OCI-LY3 (cell line): Measurements from ENCODE around the gene C1QTNF1.

Experiments used
- H2AFZ ChIP-seq: fragments of 200-600, 300-600 bp; shearing (Covaris generic); 2 replicates; pipeline ENCODE4 v1.6.0; 2014; ENCODE audit warnings: antibody characterized with exemption, low read depth, low read length
- H3K27ac ChIP-seq: fragments of 200-600, 300-600 bp; sonication (generic); 2 replicates; pipeline ENCODE4 v1.5.1; 2014; ENCODE audit warnings: mild to moderate bottlenecking, low read length, moderate library complexity, mixed read lengths
- H3K27me3 ChIP-seq: fragments of 200-600, 300-600 bp; sonication (generic); 2 replicates; pipeline ENCODE4 v1.6.1; 2014; ENCODE audit warnings: low read depth, low read length, mixed read lengths
- H3K36me3 ChIP-seq: fragments of 200-600, 300-600 bp; sonication (generic); replicated peaks from 2 replicates; pipeline ENCODE3; 2014; ENCODE audit warnings: low read depth, low read length, mixed read lengths
- H3K4me1 ChIP-seq: fragments of 300-600, 200-600 bp; sonication (generic); 2 replicates; pipeline ENCODE4 v1.6.1; 2014; ENCODE audit warnings: low read length, mixed read lengths
- H3K4me2 ChIP-seq: fragments of 200-600, 300-600 bp; sonication (generic); 2 replicates; pipeline ENCODE4 v1.6.1; 2014; ENCODE audit warnings: low read length, mixed read lengths
- H3K4me3 ChIP-seq: fragments of 300-600, 200-600 bp; sonication (generic); 2 replicates; pipeline ENCODE4 v1.5.1; 2014; ENCODE audit warnings: antibody characterized with exemption, mild to moderate bottlenecking, low read length, moderate library complexity
- H3K79me2 ChIP-seq: fragments of 300-600, 200-600 bp; shearing (Covaris generic); 2 replicates; pipeline ENCODE4 v1.6.1; 2014; ENCODE audit warnings: mild to moderate bottlenecking, low read length, mixed read lengths
- H3K9ac ChIP-seq: fragments of 300-600, 200-600 bp; shearing (Covaris generic); 2 replicates; pipeline ENCODE4 v1.6.0; 2014; ENCODE audit warnings: mild to moderate bottlenecking, low read length, moderate library complexity
- H3K9me3 ChIP-seq: fragments of 200-600, 300-600 bp; shearing (Covaris generic); 2 replicates; pipeline ENCODE4 v1.6.1; 2014; ENCODE audit warnings: low read length, mixed read lengths; ENCODE audit not compliant: insufficient read depth
- H4K20me1 ChIP-seq: fragments of 200-600, 300-600 bp; sonication (generic); 2 replicates; pipeline ENCODE4 v1.6.1; 2016; ENCODE audit warnings: low read length, mixed read lengths; ENCODE audit not compliant: insufficient read depth
- CTCF ChIP-seq: fragments of 200-600, 300-600 bp; sonication (generic); IDR thresholded peaks from 2 replicates; pipeline ENCODE4 v1.5.1; 2014; ENCODE audit warnings: antibody characterized with exemption, low read length, low read depth
- EZH2phosphoT487 ChIP-seq: fragments of 200-600 bp; shearing (Covaris generic); IDR thresholded peaks from 2 replicates; pipeline ENCODE4 v1.6.1; 2018; ENCODE audit warnings: antibody characterized with exemption, mixed run types, low read depth

The C1QTNF1 gene

GRCh38 chr17:79078476-79079190 is 54.7 kb downstream of the C1QTNF1 start:
- Histone ChIP-seq H3K36me3 (no peaks in the 10 kb centered on the region), H3K4me1 (0 out of 2 replicates have a peak, but pooled peaks cover 4% of the 10 kb centered on the region), H2AFZ (no peak overlapping the region), H3K4me3 (no peak overlapping the region), H4K20me1 (no peaks in the 10 kb centered on the region), H3K27me3 (no peaks in the 10 kb centered on the region), H3K27ac (no peak overlapping the region), H3K79me2 (no peaks in the 10 kb centered on the region), H3K9ac (no peak overlapping the region), H3K4me2 (no peak overlapping the region), H3K9me3 (no peaks in the 10 kb centered on the region)
- no peak for TF ChIP-seq EZH2phosphoT487

- Histone ChIP-seq H4K20me1 (no peaks in the 10 kb centered on the region), H3K27me3 (no peaks in the 10 kb centered on the region), H2AFZ (no peak overlapping the region), H3K36me3 (no peaks in the 10 kb centered on the region), H3K27ac (no peak overlapping the region), H3K4me2 (no peak overlapping the region), H3K9me3 (no peaks in the 10 kb centered on the region), H3K4me1 (0 out of 2 replicates have a peak, but pooled peaks cover 4% of the 10 kb centered on the region), H3K79me2 (no peaks in the 10 kb centered on the region), H3K4me3 (no peak overlapping the region), H3K9ac (no peak overlapping the region)
- TF ChIP-seq CTCF (no peak), EZH2phosphoT487 (no peak)
These were observed 55.6 kb downstream of the C1QTNF1 start for GRCh38 chr17:79079421-79080200.

GRCh38 chr17:79080349-79080748 is 56.4 kb downstream of the C1QTNF1 start:
- TF ChIP-seq CTCF, result no peak
- no peak for TF ChIP-seq EZH2phosphoT487
- Histone ChIP-seq H3K4me3 (no peak overlapping the region), H3K9me3 (no peaks in the 10 kb centered on the region), H3K4me2 (no peak overlapping the region), H3K4me1 (0 out of 2 replicates have a peak, but pooled peaks cover 3% of the 10 kb centered on the region), H3K9ac (no peak overlapping the region), H2AFZ (no peak overlapping the region), H3K27me3 (no peaks in the 10 kb centered on the region), H4K20me1 (no peaks in the 10 kb centered on the region), H3K27ac (no peak overlapping the region), H3K36me3 (no peaks in the 10 kb centered on the region), H3K79me2 (no peaks in the 10 kb centered on the region)

GRCh38 chr17:79080761-79081290 is 56.9 kb downstream of the C1QTNF1 start:
- no peaks in the 10 kb centered on the region for H3K27me3 ChIP-seq

More at GRCh38 chr17:79080761-79081290, 56.9 kb downstream of the C1QTNF1 start:
- no peaks in the 10 kb centered on the region for H3K36me3 ChIP-seq
- TF ChIP-seq EZH2phosphoT487 (no peak), CTCF (no peak)
- H3K4me1 ChIP-seq, result no peaks in the 10 kb centered on the region
- H3K4me3 ChIP-seq, result no peak overlapping the region
- H3K9ac ChIP-seq, result no peak overlapping the region
- no peak overlapping the region for H2AFZ ChIP-seq
- no peak overlapping the region for H3K27ac ChIP-seq
- no peaks in the 10 kb centered on the region for H3K9me3 ChIP-seq
- H4K20me1 ChIP-seq, result no peaks in the 10 kb centered on the region
- H3K79me2 ChIP-seq, result no peaks in the 10 kb centered on the region
- no peak overlapping the region for H3K4me2 ChIP-seq
